GM10266 (cell line): ENCODE data around the gene RTKN.

Experiments
- DNase-seq: peaks from one replicate; pipeline ENCODE4 v3.0.0; 2012; ENCODE audit errors: extremely low spot score
- TF ChIP-seq, protein P1 (sequence below): IDR thresholded peaks from 2 replicates; pipeline ENCODE4 v1.5.1; 2012; ENCODE audit warnings: mild to moderate bottlenecking, low read depth; ENCODE audit not compliant: control insufficient read depth, insufficient read depth; ENCODE audit errors: missing control alignments

The RTKN gene

DNA sequence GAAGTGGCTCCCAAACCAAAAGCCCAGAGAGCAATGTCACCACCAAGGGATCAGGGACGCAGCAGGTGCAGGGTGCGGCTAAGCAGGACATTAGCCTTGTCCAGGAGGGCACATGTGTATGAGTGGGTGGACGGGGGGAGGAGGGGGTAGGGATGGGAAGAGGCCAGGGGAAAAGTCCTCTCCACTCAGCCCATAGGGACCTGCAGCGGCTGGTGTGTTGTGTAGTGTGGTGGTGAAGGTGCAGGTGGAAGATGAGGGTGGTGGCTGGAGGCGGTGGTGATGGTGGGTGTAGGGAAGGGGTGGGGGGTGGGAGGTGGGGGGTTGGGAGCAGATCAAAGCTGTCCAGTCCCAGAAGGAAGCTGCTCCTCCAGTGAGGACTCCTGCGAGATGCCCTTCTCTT is 24.0 kb downstream of the RTKN start:
- DNase-seq, result peak; percentile 25

DNA sequence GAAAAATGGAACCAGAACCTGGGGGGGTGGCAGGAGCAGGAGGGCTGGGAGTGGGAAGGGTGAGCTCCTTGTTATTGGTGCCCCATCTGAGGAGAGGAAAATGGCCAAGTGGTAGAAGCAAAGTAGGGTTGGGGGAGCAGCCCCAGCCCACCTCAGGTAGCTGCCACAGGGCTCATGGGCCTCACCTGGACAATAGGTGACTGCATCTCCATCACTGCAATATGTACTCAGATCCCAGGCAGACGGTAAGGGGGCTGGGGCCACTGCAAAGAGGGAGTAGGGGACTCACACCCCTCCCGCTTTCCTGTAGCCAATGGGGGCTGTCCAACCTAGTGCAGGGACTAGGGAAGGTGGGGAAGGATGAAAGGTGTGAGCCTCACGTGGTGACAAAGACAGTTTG is 24.5 kb downstream of the RTKN start:
- TF ChIP-seq, protein P1, sequence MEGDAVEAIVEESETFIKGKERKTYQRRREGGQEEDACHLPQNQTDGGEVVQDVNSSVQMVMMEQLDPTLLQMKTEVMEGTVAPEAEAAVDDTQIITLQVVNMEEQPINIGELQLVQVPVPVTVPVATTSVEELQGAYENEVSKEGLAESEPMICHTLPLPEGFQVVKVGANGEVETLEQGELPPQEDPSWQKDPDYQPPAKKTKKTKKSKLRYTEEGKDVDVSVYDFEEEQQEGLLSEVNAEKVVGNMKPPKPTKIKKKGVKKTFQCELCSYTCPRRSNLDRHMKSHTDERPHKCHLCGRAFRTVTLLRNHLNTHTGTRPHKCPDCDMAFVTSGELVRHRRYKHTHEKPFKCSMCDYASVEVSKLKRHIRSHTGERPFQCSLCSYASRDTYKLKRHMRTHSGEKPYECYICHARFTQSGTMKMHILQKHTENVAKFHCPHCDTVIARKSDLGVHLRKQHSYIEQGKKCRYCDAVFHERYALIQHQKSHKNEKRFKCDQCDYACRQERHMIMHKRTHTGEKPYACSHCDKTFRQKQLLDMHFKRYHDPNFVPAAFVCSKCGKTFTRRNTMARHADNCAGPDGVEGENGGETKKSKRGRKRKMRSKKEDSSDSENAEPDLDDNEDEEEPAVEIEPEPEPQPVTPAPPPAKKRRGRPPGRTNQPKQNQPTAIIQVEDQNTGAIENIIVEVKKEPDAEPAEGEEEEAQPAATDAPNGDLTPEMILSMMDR, result no peak
- peak; percentile 9 for DNase-seq

More for the DNA sequence above, 24.0 kb downstream of the RTKN start:
- TF ChIP-seq, protein P1, result no peak

DNA sequence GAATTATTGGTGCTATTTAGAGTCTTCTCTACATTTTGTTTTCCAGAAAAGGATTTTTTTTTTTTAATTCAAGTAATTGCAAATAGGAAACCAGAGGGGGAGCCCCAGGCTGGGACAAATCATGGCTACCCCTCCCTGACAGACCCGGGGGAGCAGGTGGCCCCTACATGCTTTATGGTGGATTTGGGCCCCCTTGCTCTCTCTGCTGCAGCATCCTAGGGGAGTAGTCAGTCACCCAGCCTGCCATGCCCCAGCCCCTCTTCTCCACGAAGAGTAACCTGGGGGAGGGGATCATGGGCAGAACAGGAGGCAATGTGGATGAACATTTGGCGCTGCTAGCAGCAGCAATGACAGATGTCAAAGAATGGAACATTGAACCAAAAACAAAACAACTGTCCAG is 25.0 kb downstream of the RTKN start:
- TF ChIP-seq, protein P1, result no peak
- DNase-seq, result peak; percentile 51

DNA sequence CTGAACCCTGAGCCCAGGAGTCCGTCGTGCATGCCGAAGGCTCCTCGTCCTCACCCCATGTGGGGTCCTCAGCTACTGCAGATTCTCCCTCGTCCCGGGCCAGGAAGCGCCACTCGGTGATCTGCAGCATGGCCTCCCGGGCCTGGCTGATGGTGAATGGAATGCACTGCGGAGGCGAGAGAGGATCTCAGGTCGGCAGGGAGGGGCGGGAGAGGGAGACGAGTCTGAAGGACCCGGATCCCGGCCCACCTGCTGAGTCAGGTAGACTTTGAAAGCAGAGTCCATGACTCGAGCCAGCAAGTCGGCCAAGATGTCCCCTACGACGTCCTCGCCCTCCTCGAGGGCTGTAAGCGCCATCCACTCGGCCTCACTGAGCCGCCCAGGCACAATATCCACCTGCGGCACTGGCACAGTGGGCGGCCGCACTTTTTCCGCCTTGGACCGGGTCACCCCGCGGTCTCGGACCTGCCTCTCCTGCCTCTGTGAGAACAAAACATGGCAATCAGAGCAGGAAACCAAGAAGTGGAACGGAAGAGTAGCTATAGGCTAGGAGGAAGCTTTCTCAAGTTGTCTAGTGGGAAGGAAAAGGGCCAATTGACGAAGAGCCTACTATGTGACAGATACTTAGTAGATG is 25.9 kb downstream of the RTKN start:
- DNase-seq, result peak; percentile 25
- TF ChIP-seq, protein P1, result no peak

DNA sequence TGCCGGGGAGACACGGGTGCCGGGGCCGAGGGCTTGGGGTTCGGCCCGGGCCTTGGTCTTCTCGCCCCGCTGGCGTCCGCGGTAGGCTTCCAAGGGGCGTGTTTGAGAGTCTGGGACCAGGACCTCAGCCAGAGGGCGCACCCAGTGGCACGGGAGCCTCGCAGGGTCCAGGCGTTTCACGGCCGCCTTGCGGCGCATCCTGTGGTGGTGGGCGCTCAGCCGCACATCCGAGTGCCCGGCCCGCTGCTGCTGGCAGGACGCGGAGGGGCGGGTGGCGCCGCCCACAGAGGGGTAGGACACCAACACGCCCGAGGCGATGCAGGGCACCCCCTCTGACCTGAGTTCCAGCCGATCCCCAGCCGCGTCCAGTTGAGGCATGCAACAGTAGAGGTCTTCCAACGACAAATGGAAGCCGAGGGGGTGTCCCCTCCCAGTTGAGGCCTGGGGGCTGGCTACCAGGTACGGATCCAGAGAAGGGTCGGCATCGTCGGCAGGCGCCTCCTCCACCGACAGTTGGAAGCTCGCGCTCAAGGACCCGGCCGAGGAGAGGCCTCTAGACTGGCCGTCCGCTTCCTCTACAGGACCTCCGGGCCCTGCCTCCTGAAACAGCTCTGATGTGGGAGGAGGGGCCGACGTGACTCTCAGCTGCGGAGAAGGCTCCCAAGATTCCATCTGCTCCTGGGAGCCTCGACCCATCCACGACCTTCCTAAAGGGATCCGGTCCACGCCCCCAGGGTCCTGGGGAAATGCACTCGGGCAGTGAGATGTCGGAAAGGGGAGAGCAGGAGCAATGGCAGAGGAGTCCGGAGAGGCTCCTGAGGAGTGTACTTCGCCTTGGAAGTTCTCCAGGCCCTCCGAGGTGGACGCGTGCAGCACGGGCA is 26.6 kb downstream of the RTKN start:
- peak; percentile 67 for DNase-seq

DNA sequence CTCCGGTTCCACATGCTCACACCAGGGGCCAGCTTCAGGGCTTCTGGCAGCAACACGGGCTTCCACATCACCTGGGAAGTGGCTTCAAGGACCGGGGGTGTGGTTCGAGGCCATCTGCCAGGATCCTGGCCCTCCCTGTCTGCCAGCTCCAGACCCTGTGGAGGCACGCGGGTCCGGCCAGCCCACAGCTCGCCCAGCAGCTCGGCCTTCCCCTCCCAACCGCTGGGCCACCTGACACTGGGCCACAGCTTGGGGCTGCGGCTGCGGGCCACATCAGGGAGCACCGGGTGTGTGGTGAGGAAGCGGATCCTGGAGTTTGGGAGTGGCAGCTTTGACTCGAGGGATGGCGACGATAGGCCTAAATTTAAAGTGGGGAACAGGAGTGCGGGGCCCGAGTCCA is 27.3 kb downstream of the RTKN start:
- peak; percentile 17 for DNase-seq
- TF ChIP-seq, protein P1, result no peak

More for the DNA sequence above, 26.6 kb downstream of the RTKN start:
- TF ChIP-seq, protein P1, result peak; percentile 44
